ENCODE measurements around the gene XRCC5.

Gene XRCC5

GRCh38 chr2:216183462-216183861, 74.3 kb downstream of the XRCC5 start:
- no peak overlapping the region for H2AFZ ChIP-seq (ENCODE audit: low read length)
- H3K79me2 ChIP-seq (ENCODE audit: insufficient read depth, low read length) = peaks cover 31% of the 10 kb centered on the region
- H3F3A ChIP-seq (ENCODE audit: insufficient read depth, low read length) = no peaks in the 10 kb centered on the region
- H3K4me3 ChIP-seq (ENCODE audit: low read depth, low read length, poor library complexity, severe bottlenecking) = no peak overlapping the region
- no peak overlapping the region for H3K27ac ChIP-seq (ENCODE audit: low read depth, low read length, poor library complexity, severe bottlenecking)
- no peaks in the 10 kb centered on the region for H4K20me1 ChIP-seq (ENCODE audit: insufficient read depth, low read length)
- no peaks in the 10 kb centered on the region for H3K9me3 ChIP-seq (ENCODE audit: low read length)
- no peaks in the 10 kb centered on the region for H3K9me2 ChIP-seq (ENCODE audit: low read depth, low read length)
- no peak overlapping the region for H3K4me2 ChIP-seq (ENCODE audit: low read length)
- no peak for TF ChIP-seq CTCF (IDR thresholded peaks at IDR 0.05; ENCODE audit: low read length)
- TF ChIP-seq EZH2 (IDR thresholded peaks at IDR 0.05; ENCODE audit: borderline replicate concordance, low read length) = no peak
- no peak overlapping the region for H3K9ac ChIP-seq (ENCODE audit: low read length)
- peaks cover 79% of the 10 kb centered on the region for H3K36me3 ChIP-seq (ENCODE audit: insufficient read depth, low read length)
- H3K27me3 ChIP-seq (ENCODE audit: insufficient read depth, low read length) = no peaks in the 10 kb centered on the region
- H3K4me1 ChIP-seq (ENCODE audit: insufficient read depth, low read length, severe bottlenecking) = peaks cover 17% of the 10 kb centered on the region

- no peak overlapping the region for H3K9ac ChIP-seq (ENCODE audit: low read length)
- H3K36me3 ChIP-seq (ENCODE audit: insufficient read depth, low read length) = peaks cover 83% of the 10 kb centered on the region
- no peak for TF ChIP-seq CTCF (IDR thresholded peaks at IDR 0.05; ENCODE audit: low read length)
- no peak for TF ChIP-seq EZH2 (IDR thresholded peaks at IDR 0.05; ENCODE audit: borderline replicate concordance, low read length)
Measured at GRCh38 chr2:216188559-216188850, 79.4 kb downstream of the XRCC5 start.

GRCh38 chr2:216188956-216189355, 79.8 kb downstream of the XRCC5 start:
- H3K4me2 ChIP-seq (ENCODE audit: low read length) = no peak overlapping the region
- no peak for TF ChIP-seq CTCF (IDR thresholded peaks at IDR 0.05; ENCODE audit: low read length)
- no peak for TF ChIP-seq EZH2 (IDR thresholded peaks at IDR 0.05; ENCODE audit: borderline replicate concordance, low read length)
- H3K4me3 ChIP-seq (ENCODE audit: low read depth, low read length, poor library complexity, severe bottlenecking) = no peak overlapping the region
- no peak overlapping the region for H3K27ac ChIP-seq (ENCODE audit: low read depth, low read length, poor library complexity, severe bottlenecking)
- H3K9ac ChIP-seq (ENCODE audit: low read length) = no peak overlapping the region
- no peak overlapping the region for H2AFZ ChIP-seq (ENCODE audit: low read length)
- no peaks in the 10 kb centered on the region for H3K9me2 ChIP-seq (ENCODE audit: low read depth, low read length)
- peaks cover 31% of the 10 kb centered on the region for H3K79me2 ChIP-seq (ENCODE audit: insufficient read depth, low read length)
- H3K4me1 ChIP-seq (ENCODE audit: insufficient read depth, low read length, severe bottlenecking) = no peaks in the 10 kb centered on the region
- no peaks in the 10 kb centered on the region for H3F3A ChIP-seq (ENCODE audit: insufficient read depth, low read length)
- 0 out of 2 replicates have a peak, but pooled peaks cover 2% of the 10 kb centered on the region for H4K20me1 ChIP-seq (ENCODE audit: insufficient read depth, low read length)
- H3K27me3 ChIP-seq (ENCODE audit: insufficient read depth, low read length) = no peaks in the 10 kb centered on the region
- H3K36me3 ChIP-seq (ENCODE audit: insufficient read depth, low read length) = peaks cover 83% of the 10 kb centered on the region
- H3K9me3 ChIP-seq (ENCODE audit: low read length) = no peaks in the 10 kb centered on the region

More at GRCh38 chr2:216188559-216188850, 79.4 kb downstream of the XRCC5 start:
- no peaks in the 10 kb centered on the region for H3K27me3 ChIP-seq (ENCODE audit: insufficient read depth, low read length)
- no peaks in the 10 kb centered on the region for H3K9me3 ChIP-seq (ENCODE audit: low read length)
- 0 out of 2 replicates have a peak, but pooled peaks cover 2% of the 10 kb centered on the region for H4K20me1 ChIP-seq (ENCODE audit: insufficient read depth, low read length)
- H3F3A ChIP-seq (ENCODE audit: insufficient read depth, low read length) = no peaks in the 10 kb centered on the region
- H3K9me2 ChIP-seq (ENCODE audit: low read depth, low read length) = no peaks in the 10 kb centered on the region
- H3K4me3 ChIP-seq (ENCODE audit: low read depth, low read length, poor library complexity, severe bottlenecking) = no peak overlapping the region
- peaks cover 4% of the 10 kb centered on the region for H3K4me1 ChIP-seq (ENCODE audit: insufficient read depth, low read length, severe bottlenecking)
- no peak overlapping the region for H3K4me2 ChIP-seq (ENCODE audit: low read length)
- no peak overlapping the region for H3K27ac ChIP-seq (ENCODE audit: low read depth, low read length, poor library complexity, severe bottlenecking)
- H3K79me2 ChIP-seq (ENCODE audit: insufficient read depth, low read length) = peaks cover 31% of the 10 kb centered on the region
- H2AFZ ChIP-seq (ENCODE audit: low read length) = no peak overlapping the region

All from OCI-LY1 (cell line).